GM19468 (cell line): ENCODE measurements around the gene CD53.
"Not testable (repeated sequence)": the region's sequence is repeated elsewhere in the genome, so short reads cannot be mapped to it uniquely, and the experiment has no call there.

Experiments used
- ATAC-seq: cut with Tn5 transposase; IDR thresholded peaks from one replicate; pipeline ENCODE4 v1.9.1; 2021; ENCODE audit warnings: mild to moderate bottlenecking, moderate library complexity, moderate number of reproducible peaks; ENCODE audit not compliant: unreplicated experiment; ENCODE audit errors: extremely low read depth

The CD53 gene

GRCh38 chr1:110914676-110915075 lies 41.7 kb downstream of the CD53 start:
- ATAC-seq = no peak

- ATAC-seq = no peak
Observed at GRCh38 chr1:110915804-110916203, 42.9 kb downstream of the CD53 start.

GRCh38 chr1:110916274-110916668 lies 43.3 kb downstream of the CD53 start:
- ATAC-seq = no peak

- ATAC-seq = no peak
Observed at GRCh38 chr1:110916669-110917306, 43.8 kb downstream of the CD53 start.

- ATAC-seq = no peak
Observed at GRCh38 chr1:110918016-110918415, 45.1 kb downstream of the CD53 start.

- no peak for ATAC-seq
Observed at GRCh38 chr1:110921953-110922352, 49.0 kb downstream of the CD53 start.

GRCh38 chr1:110927484-110928075 lies 54.6 kb downstream of the CD53 start:
- ATAC-seq = no peak

- no peak for ATAC-seq
Observed at GRCh38 chr1:110928191-110928590, 55.2 kb downstream of the CD53 start.

- ATAC-seq = no peak
Observed at GRCh38 chr1:110928904-110929303, 56.0 kb downstream of the CD53 start.

GRCh38 chr1:110931097-110931496 lies 58.1 kb downstream of the CD53 start:
- ATAC-seq = not testable (repeated sequence)

GRCh38 chr1:110936567-110936966 lies 63.6 kb downstream of the CD53 start:
- ATAC-seq = no peak

GRCh38 chr1:110944806-110945205 lies 71.9 kb downstream of the CD53 start:
- no peak for ATAC-seq

- no peak for ATAC-seq
Observed at GRCh38 chr1:110945626-110946025, 72.7 kb downstream of the CD53 start.

GRCh38 chr1:110948038-110948810 lies 75.3 kb downstream of the CD53 start:
- no peak for ATAC-seq
